Measurements from ENCODE around the gene KCNE2.

DNA sequence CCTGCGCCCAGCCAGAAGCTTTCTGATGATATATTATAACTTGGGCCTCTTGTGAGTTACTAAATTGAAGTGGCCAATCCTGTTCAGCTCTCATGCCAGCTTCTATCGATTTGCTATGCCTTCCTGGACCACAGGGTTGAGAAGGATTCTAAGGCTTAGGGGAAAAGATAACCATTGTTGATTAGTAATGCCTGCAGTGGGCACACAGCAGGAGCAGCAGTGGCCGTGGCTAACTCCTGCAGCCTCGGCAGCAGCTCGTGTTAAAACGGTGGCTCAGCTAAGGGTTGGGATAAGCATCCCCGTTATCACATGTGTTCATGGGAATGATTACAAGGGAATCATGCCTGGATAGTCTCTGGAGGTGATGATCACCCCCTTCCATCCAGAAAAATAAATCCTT is 20.5 kb upstream of the KCNE2 start:
- TF ChIP-seq, protein P1, sequence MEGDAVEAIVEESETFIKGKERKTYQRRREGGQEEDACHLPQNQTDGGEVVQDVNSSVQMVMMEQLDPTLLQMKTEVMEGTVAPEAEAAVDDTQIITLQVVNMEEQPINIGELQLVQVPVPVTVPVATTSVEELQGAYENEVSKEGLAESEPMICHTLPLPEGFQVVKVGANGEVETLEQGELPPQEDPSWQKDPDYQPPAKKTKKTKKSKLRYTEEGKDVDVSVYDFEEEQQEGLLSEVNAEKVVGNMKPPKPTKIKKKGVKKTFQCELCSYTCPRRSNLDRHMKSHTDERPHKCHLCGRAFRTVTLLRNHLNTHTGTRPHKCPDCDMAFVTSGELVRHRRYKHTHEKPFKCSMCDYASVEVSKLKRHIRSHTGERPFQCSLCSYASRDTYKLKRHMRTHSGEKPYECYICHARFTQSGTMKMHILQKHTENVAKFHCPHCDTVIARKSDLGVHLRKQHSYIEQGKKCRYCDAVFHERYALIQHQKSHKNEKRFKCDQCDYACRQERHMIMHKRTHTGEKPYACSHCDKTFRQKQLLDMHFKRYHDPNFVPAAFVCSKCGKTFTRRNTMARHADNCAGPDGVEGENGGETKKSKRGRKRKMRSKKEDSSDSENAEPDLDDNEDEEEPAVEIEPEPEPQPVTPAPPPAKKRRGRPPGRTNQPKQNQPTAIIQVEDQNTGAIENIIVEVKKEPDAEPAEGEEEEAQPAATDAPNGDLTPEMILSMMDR (IDR thresholded peaks at IDR 0.05; ENCODE audit: insufficient read depth, low read length): no peak
- no peak for TF ChIP-seq GABPA (IDR thresholded peaks at IDR 0.05; ENCODE audit: low read depth)
